OCI-M2 (cell line): Measurements from ENCODE around the gene NREP.

ENCODE experiments used
- DNase-seq: peaks from one replicate; lab custom pipeline; 2025; ENCODE audit not compliant: unreplicated experiment; lab: John Stamatoyannopoulos, UW

The NREP gene

GRCh38 chr5:111765613-111766571 lies 8.9 kb upstream of the NREP start:
- DNase-seq: no peak

GRCh38 chr5:111764019-111764418 lies 7.0 kb upstream of the NREP start:
- no peak for DNase-seq

GRCh38 chr5:111762895-111763294 lies 5.9 kb upstream of the NREP start:
- DNase-seq: no peak

- no peak for DNase-seq
These were observed 1.3 kb upstream of the NREP start for GRCh38 chr5:111758284-111758628.

- DNase-seq: peak; percentile 23
These were observed 625 bp upstream of the NREP start for GRCh38 chr5:111757355-111758283.

- no peak for DNase-seq
These were observed 1.0 kb downstream of the NREP start for GRCh38 chr5:111755942-111756381.

GRCh38 chr5:111755345-111755941 lies 1.6 kb downstream of the NREP start:
- DNase-seq: no peak

GRCh38 chr5:111753884-111754589 lies 3.0 kb downstream of the NREP start:
- DNase-seq: no peak

GRCh38 chr5:111752426-111752965 lies 4.5 kb downstream of the NREP start:
- no peak for DNase-seq

GRCh38 chr5:111749303-111750026 lies 7.5 kb downstream of the NREP start:
- DNase-seq: no peak

GRCh38 chr5:111748304-111748763 lies 8.7 kb downstream of the NREP start:
- DNase-seq: no peak

GRCh38 chr5:111747337-111747736 lies 9.7 kb downstream of the NREP start:
- DNase-seq: no peak

- DNase-seq: no peak
These were observed 10.2 kb downstream of the NREP start for GRCh38 chr5:111746791-111747190.

GRCh38 chr5:111745075-111745739 lies 11.8 kb downstream of the NREP start:
- DNase-seq: no peak

- no peak for DNase-seq
These were observed 12.5 kb downstream of the NREP start for GRCh38 chr5:111744455-111744854.

- no peak for DNase-seq
These were observed 13.0 kb downstream of the NREP start for GRCh38 chr5:111743988-111744387.

GRCh38 chr5:111743512-111743911 lies 13.5 kb downstream of the NREP start:
- DNase-seq: no peak

- DNase-seq: no peak
These were observed 14.6 kb downstream of the NREP start for GRCh38 chr5:111742177-111742994.
